H9 (cell line): ENCODE data around the gene GRID2. TPM values are rescaled to one million over a fixed set of nuclear protein-coding genes. Genes with fewer than 3 reads are reported as not detected.
A peak's percentile ranks its signal among the peaks of the same experiment; 100 is the strongest.

Source experiments
- DNase-seq: peaks from one replicate; pipeline ENCODE4 v3.0.0-alpha.2; 2017
- H2AFZ ChIP-seq: one replicate; pipeline ENCODE4 v1.6.1; 2013; ENCODE audit warnings: mild to moderate bottlenecking, low read length, control low read depth, moderate library complexity
- H2AK5ac ChIP-seq: 2 replicates; pipeline ENCODE4 v1.6.1; 2013; ENCODE audit warnings: low read length, control low read depth, mixed read lengths; ENCODE audit not compliant: insufficient read length
- H2BK120ac ChIP-seq: one replicate; pipeline ENCODE4 v1.6.1; 2013; ENCODE audit warnings: low read depth, mild to moderate bottlenecking, low read length, control low read depth, inconsistent platforms; ENCODE audit not compliant: poor library complexity, severe bottlenecking
- H2BK12ac ChIP-seq: 2 replicates; pipeline ENCODE4 v1.6.1; 2013; ENCODE audit warnings: low read length, control low read depth, mixed read lengths, low read depth; ENCODE audit not compliant: insufficient read length
- H2BK15ac ChIP-seq: 2 replicates; pipeline ENCODE4 v1.6.1; 2013; ENCODE audit warnings: low read depth, low read length, control low read depth
- H2BK20ac ChIP-seq: one replicate; pipeline ENCODE4 v1.6.1; 2013; ENCODE audit warnings: low read depth, mild to moderate bottlenecking, low read length, control low read depth, inconsistent platforms; ENCODE audit not compliant: poor library complexity, severe bottlenecking
- H2BK5ac ChIP-seq: 2 replicates; pipeline ENCODE4 v1.6.1; 2013; ENCODE audit warnings: low read length, control low read depth, mixed read lengths; ENCODE audit not compliant: insufficient read length
- H3K14ac ChIP-seq: 2 replicates; pipeline ENCODE4 v1.6.1; 2013; ENCODE audit warnings: low read length, control low read depth; ENCODE audit not compliant: insufficient read depth
- H3K18ac ChIP-seq: 2 replicates; pipeline ENCODE4 v1.6.1; 2013; ENCODE audit warnings: low read depth, mild to moderate bottlenecking, mixed read lengths, low read length, control low read depth; ENCODE audit not compliant: insufficient read length
- H3K23ac ChIP-seq: 2 replicates; pipeline ENCODE4 v1.6.1; 2013; ENCODE audit warnings: low read length, control low read depth, mixed read lengths, low read depth; ENCODE audit not compliant: insufficient read length
- H3K23me2 ChIP-seq: 2 replicates; pipeline ENCODE4 v1.6.1; 2013; ENCODE audit warnings: low read depth, mild to moderate bottlenecking, mixed read lengths, low read length, control low read depth; ENCODE audit not compliant: insufficient read length, poor library complexity, severe bottlenecking
- H3K27ac ChIP-seq: 2 replicates; pipeline ENCODE4 v1.5.1; 2013; ENCODE audit warnings: low read length, control low read depth, mixed read lengths, low read depth; ENCODE audit not compliant: insufficient read length
- H3K27me3 ChIP-seq: 2 replicates; pipeline ENCODE4 v1.6.1; 2013; ENCODE audit warnings: low read length, control low read depth, inconsistent platforms; ENCODE audit not compliant: insufficient read depth
- H3K4ac ChIP-seq: 2 replicates; pipeline ENCODE4 v1.6.1; 2013; ENCODE audit warnings: low read depth, mild to moderate bottlenecking, control low read depth, inconsistent platforms, low read length, moderate library complexity
- H3K4me1 ChIP-seq: 2 replicates; pipeline ENCODE4 v1.6.1; 2013; ENCODE audit warnings: low read length, control low read depth, inconsistent platforms; ENCODE audit not compliant: insufficient read depth
- H3K4me2 ChIP-seq: 2 replicates; pipeline ENCODE4 v1.6.1; 2013; ENCODE audit warnings: low read length, control low read depth, mixed read lengths; ENCODE audit not compliant: insufficient read length, insufficient read depth
- H3K56ac ChIP-seq: 2 replicates; pipeline ENCODE4 v1.6.1; 2013; ENCODE audit warnings: low read depth, mild to moderate bottlenecking, mixed read lengths, low read length, control low read depth; ENCODE audit not compliant: insufficient read length
- H3K79me1 ChIP-seq: 2 replicates; pipeline ENCODE4 v1.6.1; 2013; ENCODE audit warnings: low read depth, mild to moderate bottlenecking, moderate library complexity, low read length, control low read depth, inconsistent platforms; ENCODE audit not compliant: insufficient read depth, poor library complexity, severe bottlenecking
- H3K79me2 ChIP-seq: 2 replicates; pipeline ENCODE4 v1.6.1; 2013; ENCODE audit warnings: low read length, control low read depth, inconsistent platforms; ENCODE audit not compliant: insufficient read depth
- H3K9ac ChIP-seq: 2 replicates; pipeline ENCODE4 v1.6.1; 2013; ENCODE audit warnings: low read length, control low read depth, mixed read lengths; ENCODE audit not compliant: insufficient read length; ENCODE audit errors: extremely low read depth
- H3K9me3 ChIP-seq: one replicate; pipeline ENCODE4 v1.6.1; 2013; ENCODE audit warnings: low read depth, low read length, inconsistent platforms; ENCODE audit not compliant: control insufficient read depth
- H3T11ph ChIP-seq: one replicate; pipeline ENCODE4 v1.6.1; 2013; ENCODE audit warnings: mild to moderate bottlenecking, low read length, control low read depth, inconsistent platforms
- H4K20me1 ChIP-seq: one replicate; pipeline ENCODE4 v1.6.1; 2013; ENCODE audit not compliant: control insufficient read depth, insufficient read length, insufficient read depth
- H4K5ac ChIP-seq: 2 replicates; pipeline ENCODE4 v1.6.1; 2013; ENCODE audit warnings: low read depth, mild to moderate bottlenecking, mixed read lengths, low read length, control low read depth; ENCODE audit not compliant: insufficient read length
- H4K8ac ChIP-seq: replicated peaks from 2 replicates; pipeline ENCODE4 v1.6.1; 2013; ENCODE audit warnings: low read length, control low read depth, mixed read lengths, low read depth; ENCODE audit not compliant: insufficient read length
- H4K91ac ChIP-seq: 2 replicates; pipeline ENCODE4 v1.6.1; 2013; ENCODE audit warnings: low read depth, mild to moderate bottlenecking, moderate library complexity, mixed read lengths, low read length, control low read depth; ENCODE audit not compliant: insufficient read length
- H3K27ac Mint-ChIP-seq, 3 experiments: 2 replicates in 2 of 3; 3 replicates in 1 of 3; pipeline ENCODE4 v1.8.0; 2020 to 2021; ENCODE audit warnings: mixed read lengths in 3 of 3, mild to moderate bottlenecking in 1 of 3, moderate library complexity in 1 of 3
- H3K27me3 Mint-ChIP-seq: 2 replicates; pipeline ENCODE4 v1.8.0; 2021; ENCODE audit warnings: low read depth, mild to moderate bottlenecking, moderate library complexity, mixed read lengths
- H3K36me3 Mint-ChIP-seq, 3 experiments: 2 replicates in 2 of 3; 3 replicates in 1 of 3; pipeline ENCODE4 v1.8.0; 2020 to 2021; ENCODE audit warnings: low read depth in 3 of 3, mixed read lengths in 3 of 3; ENCODE audit not compliant: insufficient read depth in 1 of 3
- H3K4me1 Mint-ChIP-seq, 2 experiments: 2 replicates each; pipeline ENCODE4 v1.8.0; 2020; ENCODE audit warnings: mixed read lengths in 2 of 2
- H3K4me3 Mint-ChIP-seq, 2 experiments: 2 replicates in 1 of 2; 3 replicates in 1 of 2; pipeline ENCODE4 v1.8.0; 2020 to 2021; ENCODE audit warnings: mild to moderate bottlenecking in 2 of 2, mixed read lengths in 2 of 2, moderate library complexity in 1 of 2
- H3K9me3 Mint-ChIP-seq, 2 experiments: 2 replicates in 1 of 2; 3 replicates in 1 of 2; pipeline ENCODE4 v1.8.0; 2020; ENCODE audit warnings: mild to moderate bottlenecking in 2 of 2, mixed read lengths in 2 of 2, moderate library complexity in 1 of 2
- CTCF ChIP-seq: fragments of 200-600 bp; sonication (generic); conservative IDR thresholded peaks from 3 replicates; pipeline ENCODE4 v1.8.0; 2021; ENCODE audit warnings: antibody characterized with exemption, mild to moderate bottlenecking
- WGBS: extraction: QIAGEN DNeasy Blood & Tissue Kit; methylation state at CpG from one replicate; pipeline ENCODE4 v1.1.7; 2013; ENCODE audit warnings: missing lambda C conversion rate, low lambda C conversion rate, mixed read lengths; ENCODE audit not compliant: insufficient read length; ENCODE audit errors: extremely low coverage; 5-methylcytosine and 5-hydroxymethylcytosine counted together
- total RNA-seq: library from RNA; stranded (reverse); gene quantifications from 2 replicates; pipeline ENCODE4 v1.2.1, GENCODE V29; 2021

GRID2 gene
- total RNA-seq, 1 experiment from 2014 or later, result 21.8 TPM

- H4K91ac ChIP-seq, result no peak overlapping the region
- 100% methylated on average over 1 of the region's 2 CpGs for WGBS
- H3K27ac ChIP-seq, result no peak overlapping the region
These were observed 295.3 kb downstream of the GRID2 start for GRCh38 chr4:92599044-92599443.

More at GRCh38 chr4:92599044-92599443, 295.3 kb downstream of the GRID2 start:
- Histone ChIP-seq H2BK20ac (no peak overlapping the region), H3K23me2 (no peaks in the 10 kb centered on the region), H2AK5ac (no peak overlapping the region), H3K14ac (no peak overlapping the region), H4K5ac (no peak overlapping the region), H2AFZ (no peak overlapping the region), H3K9ac (no peak overlapping the region), H3K27me3 (no peaks in the 10 kb centered on the region), H3K56ac (no peak overlapping the region), H3K23ac (no peak overlapping the region), H2BK12ac (no peak overlapping the region), H2BK120ac (no peak overlapping the region), H3K79me2 (no peaks in the 10 kb centered on the region), H3K4me1 (no peaks in the 10 kb centered on the region), H3K79me1 (no peaks in the 10 kb centered on the region), H4K8ac (no peak overlapping the region), H2BK15ac (no peak overlapping the region), H3K9me3 (no peaks in the 10 kb centered on the region), H3K4ac (no peak overlapping the region), H4K20me1 (no peaks in the 10 kb centered on the region), H3T11ph (no peak overlapping the region), H3K4me2 (no peak overlapping the region), H2BK5ac (no peak overlapping the region), H3K18ac (no peak overlapping the region)
- H3K4me1 Mint-ChIP-seq, result peaks cover 6 to 7% of the 10 kb centered on the region in 2 experiments; a peak in 3 of 4 replicates
- no peaks in the 10 kb centered on the region for H3K9me3 Mint-ChIP-seq
- DNase-seq, result no peak
- TF ChIP-seq CTCF, result no peak
- no peak overlapping the region for H3K4me3 Mint-ChIP-seq
- peaks cover 10 to 38% (median 20%) of the 10 kb centered on the region in 3 experiments; a peak in 6 of 7 replicates for H3K36me3 Mint-ChIP-seq
- H3K27me3 Mint-ChIP-seq, result no peaks in the 10 kb centered on the region
- peak overlapping the region in 1 of 3 experiments; percentile 15; a peak in 1 of 7 replicates for H3K27ac Mint-ChIP-seq
